GM10266 (cell line): ENCODE results near the gene KIAA0232.

Experiments
- DNase-seq: peaks from one replicate; pipeline ENCODE4 v3.0.0; 2012; ENCODE audit errors: extremely low spot score
- CTCF ChIP-seq: IDR thresholded peaks from 2 replicates; pipeline ENCODE4 v1.5.1; 2012; ENCODE audit warnings: mild to moderate bottlenecking, low read depth; ENCODE audit not compliant: control insufficient read depth, insufficient read depth; ENCODE audit errors: missing control alignments

KIAA0232 gene

GRCh38 chr4:6891436-6892170 is 109.1 kb downstream of the KIAA0232 start:
- no peak for TF ChIP-seq CTCF
- DNase-seq = no peak

GRCh38 chr4:6892190-6892908 is 109.8 kb downstream of the KIAA0232 start:
- peak; percentile 53 for DNase-seq
- TF ChIP-seq CTCF = peak; percentile 24

GRCh38 chr4:6892909-6893202 is 110.3 kb downstream of the KIAA0232 start:
- TF ChIP-seq CTCF = no peak
- no peak for DNase-seq

GRCh38 chr4:6893449-6894085 is 111.0 kb downstream of the KIAA0232 start:
- DNase-seq = no peak
- TF ChIP-seq CTCF = no peak

GRCh38 chr4:6894086-6894478 is 111.6 kb downstream of the KIAA0232 start:
- TF ChIP-seq CTCF = no peak
- DNase-seq = no peak

GRCh38 chr4:6894528-6895498 is 112.3 kb downstream of the KIAA0232 start:
- no peak for TF ChIP-seq CTCF
- no peak for DNase-seq

GRCh38 chr4:6896035-6896434 is 113.5 kb downstream of the KIAA0232 start:
- no peak for TF ChIP-seq CTCF

More at GRCh38 chr4:6896035-6896434, 113.5 kb downstream of the KIAA0232 start:
- no peak for DNase-seq
